Skeletal muscle cell (primary cell): ENCODE measurements around the gene OR9I1.

Experiments used
- DNase-seq: peaks from one replicate; pipeline ENCODE4 v3.0.0-alpha.2; 2010; ENCODE audit warnings: low read depth
- H3K4me3 ChIP-seq: 2 replicates; pipeline ENCODE4 v1.5.1; 2011; ENCODE audit warnings: low read depth, mild to moderate bottlenecking, control low read depth, low read length, moderate library complexity

The OR9I1 gene

GRCh38 chr11:58125469-58125868 is at the start of gene OR9I1:
OR9I1 (minus strand) TSS chr11:58125530; CDS start chr11:58119444, 6,086 bp downstream.
- DNase-seq = no peak
- H3K4me3 ChIP-seq = no peak within 1 kb of the TSS

- no peak for DNase-seq
- H3K4me3 ChIP-seq = no peak overlapping the region
Measured at GRCh38 chr11:58165504-58166106, 40.3 kb upstream of the OR9I1 start.

- DNase-seq = no peak
- H3K4me3 ChIP-seq = no peak overlapping the region
Measured at GRCh38 chr11:58164990-58165389, 39.7 kb upstream of the OR9I1 start.

- no peak overlapping the region for H3K4me3 ChIP-seq
Measured at GRCh38 chr11:58164389-58164788, 39.1 kb upstream of the OR9I1 start.

GRCh38 chr11:58152781-58153180 is 27.5 kb upstream of the OR9I1 start:
- H3K4me3 ChIP-seq = no peak overlapping the region

More at GRCh38 chr11:58164389-58164788, 39.1 kb upstream of the OR9I1 start:
- no peak for DNase-seq

GRCh38 chr11:58142761-58143160 is 17.4 kb upstream of the OR9I1 start:
- DNase-seq = no peak
- H3K4me3 ChIP-seq = no peak overlapping the region

More at GRCh38 chr11:58152781-58153180, 27.5 kb upstream of the OR9I1 start:
- no peak for DNase-seq

- no peak overlapping the region for H3K4me3 ChIP-seq
- no peak for DNase-seq
Measured at GRCh38 chr11:58135171-58135570, 9.8 kb upstream of the OR9I1 start.

- no peak for DNase-seq
- no peak overlapping the region for H3K4me3 ChIP-seq
Measured at GRCh38 chr11:58134151-58134550, 8.8 kb upstream of the OR9I1 start.

- no peak overlapping the region for H3K4me3 ChIP-seq
- no peak for DNase-seq
Measured at GRCh38 chr11:58133309-58134076, 8.2 kb upstream of the OR9I1 start.

GRCh38 chr11:58127350-58127749 is 2.0 kb upstream of the OR9I1 start:
- no peak for DNase-seq
- no peak overlapping the region for H3K4me3 ChIP-seq

GRCh38 chr11:58121096-58121495 is 4.2 kb downstream of the OR9I1 start:
- no peak overlapping the region for H3K4me3 ChIP-seq
- DNase-seq = no peak

GRCh38 chr11:58097437-58097836 is 27.9 kb downstream of the OR9I1 start:
- H3K4me3 ChIP-seq = no peak overlapping the region
- DNase-seq = no peak

GRCh38 chr11:58086528-58086927 is 38.8 kb downstream of the OR9I1 start:
- no peak overlapping the region for H3K4me3 ChIP-seq
- no peak for DNase-seq

GRCh38 chr11:58075781-58076180 is 49.5 kb downstream of the OR9I1 start:
- DNase-seq = no peak
- no peak overlapping the region for H3K4me3 ChIP-seq

- DNase-seq = no peak
- H3K4me3 ChIP-seq = no peak overlapping the region
Measured at GRCh38 chr11:58070585-58070984, 54.7 kb downstream of the OR9I1 start.

GRCh38 chr11:58068655-58069054 is 56.7 kb downstream of the OR9I1 start:
- DNase-seq = no peak
- H3K4me3 ChIP-seq = no peak overlapping the region

- no peak for DNase-seq
- no peak overlapping the region for H3K4me3 ChIP-seq
Measured at GRCh38 chr11:58067685-58068084, 57.6 kb downstream of the OR9I1 start.
